H54 (cell line): Measurements from ENCODE around the gene PRKAR1A.
"Not testable (repeated sequence)": the region's sequence is repeated elsewhere in the genome, so short reads cannot be mapped to it uniquely, and the experiment has no call there.

Experiments used
- DNase-seq: peaks from one replicate; pipeline ENCODE4 v3.0.0; 2011; ENCODE audit warnings: low spot score, mixed read lengths; ENCODE audit not compliant: insufficient read length
- FAIRE-seq: peaks from 3 replicates; lab custom pipeline; 2011; peaks lifted over from hg19 to GRCh38; lab: Jason Lieb, UNC
- POLR2A ChIP-seq: IDR thresholded peaks from 2 replicates; pipeline ENCODE4 v1.6.1; 2011; ENCODE audit warnings: low read depth, mild to moderate bottlenecking, low read length

The PRKAR1A gene

GRCh38 chr17:68518063-68518815 is 6.0 kb downstream of the PRKAR1A start:
- DNase-seq (no peak), FAIRE-seq (no peak)
- TF ChIP-seq POLR2A: no peak

GRCh38 chr17:68519051-68519450 is 6.8 kb downstream of the PRKAR1A start:
- DNase-seq, FAIRE-seq: not testable (repeated sequence)

GRCh38 chr17:68519911-68520310 is 7.7 kb downstream of the PRKAR1A start:
- FAIRE-seq (no peak), DNase-seq (no peak)
- no peak for TF ChIP-seq POLR2A

GRCh38 chr17:68522266-68522665 is 10.0 kb downstream of the PRKAR1A start:
- DNase-seq: no peak
- no peak for FAIRE-seq
- TF ChIP-seq POLR2A: no peak

GRCh38 chr17:68526548-68526947 is 14.3 kb downstream of the PRKAR1A start:
- DNase-seq (no peak), FAIRE-seq (no peak)
- no peak for TF ChIP-seq POLR2A

- no peak for FAIRE-seq
- TF ChIP-seq POLR2A: no peak
- DNase-seq: no peak
Observed at GRCh38 chr17:68527314-68527713, 15.1 kb downstream of the PRKAR1A start.

- no peak for TF ChIP-seq POLR2A
- FAIRE-seq: no peak
- DNase-seq: no peak
Observed at GRCh38 chr17:68531252-68531651, 19.0 kb downstream of the PRKAR1A start.

GRCh38 chr17:68532826-68533225 is 20.6 kb downstream of the PRKAR1A start:
- no peak for TF ChIP-seq POLR2A
- FAIRE-seq (no peak), DNase-seq (no peak)

GRCh38 chr17:68533887-68534694 is 21.9 kb downstream of the PRKAR1A start:
- TF ChIP-seq POLR2A: no peak
- DNase-seq (no peak), FAIRE-seq (no peak)

GRCh38 chr17:68534695-68535088 is 22.5 kb downstream of the PRKAR1A start:
- FAIRE-seq (no peak), DNase-seq (no peak)
- no peak for TF ChIP-seq POLR2A

GRCh38 chr17:68535922-68536321 is 23.7 kb downstream of the PRKAR1A start:
- DNase-seq (no peak), FAIRE-seq (no peak)
- TF ChIP-seq POLR2A: no peak

- DNase-seq (no peak), FAIRE-seq (no peak)
- TF ChIP-seq POLR2A: no peak
Observed at GRCh38 chr17:68539548-68540467, 27.6 kb downstream of the PRKAR1A start.

GRCh38 chr17:68540981-68541380 is 28.8 kb downstream of the PRKAR1A start:
- FAIRE-seq (no peak), DNase-seq (no peak)
- TF ChIP-seq POLR2A: no peak

GRCh38 chr17:68541816-68542215 is 29.6 kb downstream of the PRKAR1A start:
- no peak for TF ChIP-seq POLR2A
- DNase-seq: no peak
- FAIRE-seq: no peak
